Keratinocyte (primary cell): Measurements from ENCODE around the gene EXOC4. TPM values are rescaled to one million over a fixed set of nuclear protein-coding genes. Genes with fewer than 3 reads are reported as not detected.

ENCODE experiments used
- DNase-seq: peaks from one replicate; pipeline ENCODE4 v3.0.0-alpha.2; 2011; ENCODE audit warnings: low read depth, missing footprints, low spot score
- FAIRE-seq: peaks from 2 replicates; lab custom pipeline; 2011; peaks lifted over from hg19 to GRCh38; lab: Jason Lieb, UNC
- H2AFZ ChIP-seq: 2 replicates; pipeline ENCODE4 v1.6.0; 2012; ENCODE audit warnings: low read length, control low read depth, inconsistent platforms; ENCODE audit not compliant: control insufficient read depth
- H3K27ac ChIP-seq: 2 replicates; pipeline ENCODE4 v1.5.1; 2011; ENCODE audit warnings: low read length; ENCODE audit not compliant: control insufficient read depth, insufficient read depth
- H3K27me3 ChIP-seq: 3 replicates; pipeline ENCODE4 v1.6.0; 2011; ENCODE audit warnings: low read length; ENCODE audit not compliant: control insufficient read depth, insufficient read depth; ENCODE audit errors: extremely low read depth
- H3K36me3 ChIP-seq, 2 experiments: 2 replicates in 1 of 2; 3 replicates in 1 of 2; pipeline ENCODE4 v1.5.1; 2011; ENCODE audit warnings: low read length in 2 of 2, mild to moderate bottlenecking in 1 of 2; ENCODE audit not compliant: control insufficient read depth in 2 of 2, insufficient read depth in 2 of 2; ENCODE audit errors: extremely low read depth in 1 of 2
- H3K4me1 ChIP-seq: 3 replicates; pipeline ENCODE4 v1.5.1; 2011; ENCODE audit warnings: low read length; ENCODE audit not compliant: control insufficient read depth, insufficient read depth; ENCODE audit errors: extremely low read depth
- H3K4me2 ChIP-seq: 3 replicates; pipeline ENCODE4 v1.6.0; 2011; ENCODE audit warnings: low read depth, low read length; ENCODE audit not compliant: control insufficient read depth, insufficient read depth; ENCODE audit errors: extremely low read depth
- H3K4me3 ChIP-seq, 3 experiments: fragments of 200-600 bp in 1 of 3; sonication (generic) in 1 of 3; 2 replicates in 2 of 3; 3 replicates in 1 of 3; pipeline ENCODE4 v1.5.1; 2011 to 2016; ENCODE audit warnings: low read length in 3 of 3, mild to moderate bottlenecking in 3 of 3, control low read depth in 2 of 3, inconsistent platforms in 1 of 3, low read depth in 1 of 3, mixed read lengths in 1 of 3, mixed run types in 1 of 3, moderate library complexity in 1 of 3; ENCODE audit not compliant: control insufficient read depth in 2 of 3, insufficient read depth in 2 of 3; ENCODE audit errors: extremely low read depth in 1 of 3
- H3K79me2 ChIP-seq: 2 replicates; pipeline ENCODE4 v1.6.0; 2012; ENCODE audit warnings: low read length; ENCODE audit not compliant: control insufficient read depth, insufficient read depth
- H3K9ac ChIP-seq: 3 replicates; pipeline ENCODE4 v1.6.0; 2011; ENCODE audit warnings: low read length; ENCODE audit not compliant: control insufficient read depth, insufficient read depth; ENCODE audit errors: extremely low read depth
- H3K9me1 ChIP-seq: 3 replicates; pipeline ENCODE4 v1.6.0; 2011; ENCODE audit warnings: low read length; ENCODE audit not compliant: control insufficient read depth, insufficient read depth; ENCODE audit errors: extremely low read depth
- H3K9me3 ChIP-seq: 2 replicates; pipeline ENCODE4 v1.5.1; 2012; ENCODE audit warnings: low read depth, low read length; ENCODE audit not compliant: control insufficient read depth
- H4K20me1 ChIP-seq: 3 replicates; pipeline ENCODE4 v1.6.0; 2011; ENCODE audit warnings: low read length; ENCODE audit not compliant: control insufficient read depth, insufficient read depth; ENCODE audit errors: extremely low read depth
- EZH2 ChIP-seq: IDR thresholded peaks from one replicate; pipeline ENCODE4 v1.6.1; 2012; ENCODE audit warnings: inconsistent platforms, mild to moderate bottlenecking, low read length, moderate library complexity
- dilution Hi-C: fragments of 300-500 bp; cut with MboI; formaldehyde crosslinking; loops from one replicate; pipeline ENCODE4 v1.7.0; 2020; ENCODE audit warnings: low sequenced_read_pairs; ENCODE audit not compliant: extremely low pct_ligation_motif_present
- polyA plus RNA-seq, 5 experiments: library from polyadenylated mRNA; depleted of rRNA in 3 of 5; stranded (reverse) in 3 of 5; stranded (forward) in 1 of 5; unstranded in 1 of 5; fragments of >200 nt; gene quantifications; 1 replicate in 1 of 5; 2 replicates in 3 of 5; 3 replicates in 1 of 5; pipeline versions ENCODE4 v1.2.1 to v1.2.3, GENCODE V29; 2011 to 2012; ENCODE audit warnings: missing spikeins in 2 of 5, low read depth in 1 of 5, low replicate concordance in 1 of 5
- TF ChIP-seq, protein P1 (sequence below), 3 experiments: IDR thresholded peaks in 1 of 3; conservative IDR thresholded peaks in 1 of 3; optimal IDR thresholded peaks in 1 of 3; 2 replicates in 2 of 3; 3 replicates in 1 of 3; pipeline versions ENCODE3 to v1.5.1; 2011; ENCODE audit warnings: low read length in 3 of 3, mild to moderate bottlenecking in 3 of 3, moderate library complexity in 2 of 3, control low read depth in 1 of 3, inconsistent platforms in 1 of 3; ENCODE audit not compliant: insufficient read depth in 2 of 3; ENCODE audit errors: extremely low read depth in 1 of 3

EXOC4 gene
- polyA plus RNA-seq, 1 donor (not counting 4 experiments of a cell fraction or from before 2014, with no cell fraction given) = 52.6 TPM

GRCh38 chr7:133761443-133761842 is 508.6 kb downstream of the EXOC4 start:
- Histone ChIP-seq H4K20me1 (no peaks in the 10 kb centered on the region), H3K9me1 (no peaks in the 10 kb centered on the region), H2AFZ (no peak overlapping the region), H3K27ac (no peak overlapping the region), H3K36me3 (no peaks in the 10 kb centered on the region), H3K79me2 (no peaks in the 10 kb centered on the region), H3K9ac (no peak overlapping the region), H3K4me2 (no peak overlapping the region), H3K9me3 (no peaks in the 10 kb centered on the region), H3K4me1 (no peaks in the 10 kb centered on the region), H3K4me3 (no peak overlapping the region), H3K27me3 (no peaks in the 10 kb centered on the region)
- FAIRE-seq (no peak), DNase-seq (no peak)
- no peak for TF ChIP-seq EZH2
- TF ChIP-seq, protein P1, sequence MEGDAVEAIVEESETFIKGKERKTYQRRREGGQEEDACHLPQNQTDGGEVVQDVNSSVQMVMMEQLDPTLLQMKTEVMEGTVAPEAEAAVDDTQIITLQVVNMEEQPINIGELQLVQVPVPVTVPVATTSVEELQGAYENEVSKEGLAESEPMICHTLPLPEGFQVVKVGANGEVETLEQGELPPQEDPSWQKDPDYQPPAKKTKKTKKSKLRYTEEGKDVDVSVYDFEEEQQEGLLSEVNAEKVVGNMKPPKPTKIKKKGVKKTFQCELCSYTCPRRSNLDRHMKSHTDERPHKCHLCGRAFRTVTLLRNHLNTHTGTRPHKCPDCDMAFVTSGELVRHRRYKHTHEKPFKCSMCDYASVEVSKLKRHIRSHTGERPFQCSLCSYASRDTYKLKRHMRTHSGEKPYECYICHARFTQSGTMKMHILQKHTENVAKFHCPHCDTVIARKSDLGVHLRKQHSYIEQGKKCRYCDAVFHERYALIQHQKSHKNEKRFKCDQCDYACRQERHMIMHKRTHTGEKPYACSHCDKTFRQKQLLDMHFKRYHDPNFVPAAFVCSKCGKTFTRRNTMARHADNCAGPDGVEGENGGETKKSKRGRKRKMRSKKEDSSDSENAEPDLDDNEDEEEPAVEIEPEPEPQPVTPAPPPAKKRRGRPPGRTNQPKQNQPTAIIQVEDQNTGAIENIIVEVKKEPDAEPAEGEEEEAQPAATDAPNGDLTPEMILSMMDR (optimal IDR thresholded peaks at IDR 0.05 in 1 of 3, IDR thresholded peaks at IDR 0.05 in 1 of 3, conservative IDR thresholded peaks at IDR 0.05 in 1 of 3; ENCODE audit: extremely low read depth in 1 of 3, insufficient read depth in 2 of 3, low read length in 3 of 3) = no peak
- dilution Hi-C loops = no loop called here

DNA sequence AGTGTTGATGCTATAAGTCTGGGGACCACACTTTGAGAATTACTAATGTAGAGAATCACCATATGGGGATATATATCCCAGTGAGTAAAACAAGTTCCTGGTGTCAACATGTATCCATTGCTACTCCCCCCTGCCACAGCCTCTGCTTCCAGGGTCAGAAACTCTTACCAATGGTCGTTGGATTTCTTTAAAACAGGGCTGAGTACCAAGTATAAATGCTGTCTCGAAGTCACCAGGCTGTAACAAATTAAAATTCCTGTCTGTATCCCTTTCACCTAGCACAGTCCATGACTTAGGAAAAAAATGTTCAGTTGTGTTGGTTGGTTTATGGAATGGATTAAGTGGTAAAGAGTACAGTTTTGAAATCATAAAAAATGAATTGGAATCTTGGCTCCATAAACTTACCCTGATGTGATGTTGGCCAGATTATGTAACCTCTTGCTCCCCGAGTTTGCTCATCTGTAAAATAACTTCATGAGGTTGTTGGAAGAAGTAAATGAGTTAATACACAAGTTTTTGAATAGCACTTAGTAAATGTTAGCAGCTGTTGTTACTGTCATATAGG is 510.3 kb downstream of the EXOC4 start:
- no peak overlapping the region for H3K4me2 ChIP-seq
- no peak for TF ChIP-seq EZH2
- TF ChIP-seq, protein P1 (optimal IDR thresholded peaks at IDR 0.05 in 1 of 3, IDR thresholded peaks at IDR 0.05 in 1 of 3, conservative IDR thresholded peaks at IDR 0.05 in 1 of 3; ENCODE audit: extremely low read depth in 1 of 3, insufficient read depth in 2 of 3, low read length in 3 of 3) = no peak
- H2AFZ ChIP-seq = no peak overlapping the region
- FAIRE-seq = no peak
- H3K27ac ChIP-seq = no peak overlapping the region
- H3K4me3 ChIP-seq = no peak overlapping the region
- H3K9ac ChIP-seq = no peak overlapping the region
- H3K4me1 ChIP-seq = no peaks in the 10 kb centered on the region
- no peaks in the 10 kb centered on the region for H3K9me3 ChIP-seq
- dilution Hi-C loops = no loop called here
- H3K9me1 ChIP-seq = no peaks in the 10 kb centered on the region
- H3K36me3 ChIP-seq = no peaks in the 10 kb centered on the region
- no peak for DNase-seq
- no peaks in the 10 kb centered on the region for H4K20me1 ChIP-seq
- no peaks in the 10 kb centered on the region for H3K27me3 ChIP-seq
- no peaks in the 10 kb centered on the region for H3K79me2 ChIP-seq
